Parathyroid adenoma (tissue), 2 donors: Measurements from ENCODE around the gene GPR107.

ENCODE experiments used
- H2AFZ ChIP-seq: fragments of 300-600 bp; sonication (generic); one replicate; pipeline ENCODE4 v1.7.0; 2017; ENCODE audit warnings: antibody characterized with exemption, mild to moderate bottlenecking
- H3K27ac ChIP-seq: fragments of 300-600 bp; sonication (generic); one replicate; pipeline ENCODE4 v1.7.0; 2017
- H3K27me3 ChIP-seq: fragments of 300-600 bp; sonication (generic); one replicate; pipeline ENCODE4 v1.7.0; 2017; ENCODE audit warnings: low read length; ENCODE audit not compliant: control insufficient read depth, insufficient read depth
- H3K36me3 ChIP-seq: fragments of 300-600 bp; sonication (generic); one replicate; pipeline ENCODE4 v1.7.0; 2017; ENCODE audit warnings: low read length; ENCODE audit not compliant: control insufficient read depth, insufficient read depth
- H3K4me1 ChIP-seq: fragments of 300-600 bp; sonication (generic); one replicate; pipeline ENCODE4 v1.7.0; 2017; ENCODE audit warnings: control low read depth
- H3K4me2 ChIP-seq: fragments of 300-600 bp; sonication (generic); one replicate; pipeline ENCODE4 v1.7.0; 2017; ENCODE audit warnings: low read length
- H3K4me3 ChIP-seq: fragments of 300-600 bp; sonication (generic); one replicate; pipeline ENCODE4 v1.7.0; 2017; ENCODE audit warnings: low read depth, low read length
- H3K79me2 ChIP-seq: fragments of 300-600 bp; sonication (generic); one replicate; pipeline ENCODE4 v1.7.0; 2017; ENCODE audit warnings: control low read depth
- H3K9ac ChIP-seq: fragments of 300-600 bp; sonication (generic); one replicate; pipeline ENCODE4 v1.7.0; 2017; ENCODE audit warnings: mild to moderate bottlenecking
- H3K9me3 ChIP-seq: fragments of 300-600 bp; sonication (generic); one replicate; pipeline ENCODE4 v1.7.0; 2017; ENCODE audit warnings: low read length; ENCODE audit not compliant: control insufficient read depth
- CTCF ChIP-seq: fragments of 300-600 bp; sonication (generic); IDR thresholded peaks from one replicate; pipeline ENCODE4 v1.7.0; 2017; ENCODE audit warnings: antibody characterized with exemption, mild to moderate bottlenecking
- donor health status: primary hyperparathyroidism.

GPR107 gene

GRCh38 chr9:130171226-130172148 is 117.8 kb downstream of the GPR107 start:
- no peak for TF ChIP-seq CTCF
- Histone ChIP-seq H3K9ac (no peak overlapping the region), H3K4me3 (peak overlapping the region; percentile 20), H3K27ac (no peak overlapping the region), H3K36me3 (no peaks in the 10 kb centered on the region), H3K27me3 (no peaks in the 10 kb centered on the region), H2AFZ (peak overlapping the region; percentile 70), H3K9me3 (no peaks in the 10 kb centered on the region), H3K79me2 (no peaks in the 10 kb centered on the region), H3K4me2 (peak overlapping the region; percentile 69), H3K4me1 (no peaks in the 10 kb centered on the region)

GRCh38 chr9:130172161-130172857 is 118.6 kb downstream of the GPR107 start, which contains the start of gene NCS1:
Gene NCS1 (plus strand): TSS chr9:130172404. CDS start chr9:130172664, 260 bp downstream.
- no peak within 1 kb of the TSS for H3K27ac ChIP-seq
- no peaks in the 10 kb centered on the region for H3K36me3 ChIP-seq
- H3K9ac ChIP-seq, result no peak within 1 kb of the TSS
- H3K9me3 ChIP-seq, result no peaks in the 10 kb centered on the region
- no peak for TF ChIP-seq CTCF
- no peaks in the 10 kb centered on the region for H3K4me1 ChIP-seq
- no peaks in the 10 kb centered on the region for H3K79me2 ChIP-seq
- peak within 1 kb of the TSS; percentile 20 for H3K4me3 ChIP-seq
- no peaks in the 10 kb centered on the region for H3K27me3 ChIP-seq
- H2AFZ ChIP-seq, result peak within 1 kb of the TSS; percentile 70
- H3K4me2 ChIP-seq, result peak within 1 kb of the TSS; percentile 69

- H3K9ac ChIP-seq, result no peak overlapping the region
- peak overlapping the region; percentile 56 for H2AFZ ChIP-seq
- H3K27ac ChIP-seq, result no peak overlapping the region
- H3K79me2 ChIP-seq, result no peaks in the 10 kb centered on the region
- no peaks in the 10 kb centered on the region for H3K36me3 ChIP-seq
- no peaks in the 10 kb centered on the region for H3K4me1 ChIP-seq
- no peak overlapping the region for H3K4me3 ChIP-seq
- no peaks in the 10 kb centered on the region for H3K9me3 ChIP-seq
- no peak for TF ChIP-seq CTCF
- peak overlapping the region; percentile 67 for H3K4me2 ChIP-seq
- H3K27me3 ChIP-seq, result no peaks in the 10 kb centered on the region
Measured at GRCh38 chr9:130172858-130173665, 119.4 kb downstream of the GPR107 start.

- Histone ChIP-seq H3K4me1 (no peaks in the 10 kb centered on the region), H3K9me3 (no peaks in the 10 kb centered on the region), H3K79me2 (no peaks in the 10 kb centered on the region), H2AFZ (no peak overlapping the region), H3K4me3 (no peak overlapping the region), H3K27me3 (no peaks in the 10 kb centered on the region), H3K4me2 (no peak overlapping the region), H3K27ac (no peak overlapping the region), H3K9ac (no peak overlapping the region), H3K36me3 (no peaks in the 10 kb centered on the region)
- no peak for TF ChIP-seq CTCF
Measured at GRCh38 chr9:130173666-130173983, 119.9 kb downstream of the GPR107 start.
